ENCODE measurements around the gene ALOX5AP. TPM values are rescaled to one million over a fixed set of nuclear protein-coding genes. Genes with fewer than 3 reads are reported as not detected.

Gene ALOX5AP
- total RNA-seq, 1 experiment from 2014 or later = not detected

GRCh38 chr13:30803749-30804148 lies 68.4 kb downstream of the ALOX5AP start:
- no peak for TF ChIP-seq EZH2 (IDR thresholded peaks at IDR 0.05; ENCODE audit: borderline replicate concordance, low read depth, low read length, poor library complexity, severe bottlenecking)
- no peak for TF ChIP-seq CTCF (conservative IDR thresholded peaks at IDR 0.05; ENCODE audit: low read depth, low read length)
- H3K27me3 ChIP-seq (replicated peaks; ENCODE audit: insufficient read depth, low read depth, low read length, poor library complexity) = no peaks in the 10 kb centered on the region
- no peak overlapping the region for H3K4me3 ChIP-seq (ENCODE audit: low read depth, low read length, poor library complexity, severe bottlenecking)
- POLR2A ChIA-PET (ENCODE audit: low non-redundant PET) = no interaction called here
- no peak overlapping the region for H3K27ac ChIP-seq (ENCODE audit: low read depth, low read length, poor library complexity, severe bottlenecking)
- no peaks in the 10 kb centered on the region for H3K9me3 ChIP-seq (ENCODE audit: low read depth, low read length, poor library complexity, severe bottlenecking)
- no peaks in the 10 kb centered on the region for H3K36me3 ChIP-seq (ENCODE audit: insufficient read depth, low read length, poor library complexity, severe bottlenecking)
- CTCF ChIA-PET = interaction anchor here (0.6 to 1.0 kb wide), 2 partner anchors 234 to 671 kb away, joined by 3 read pairs; no protein-coding TSS in a partner anchor
- intact Hi-C loops (cut with micrococcal nuclease; ENCODE audit: unreplicated experiment) = loop anchor here (2.0 to 10.0 kb wide), 5 partner anchors 125 to 671 kb away; partner anchors contain the start of gene HMGB1
- peaks cover 17% of the 10 kb centered on the region for H3K4me1 ChIP-seq (ENCODE audit: insufficient read depth, low read length, poor library complexity, severe bottlenecking)
- BruUV-seq (replicated peaks) = no TSS peak
- DNase-seq (ENCODE audit: low spot score) = no peak

GRCh38 chr13:30804474-30804873 lies 69.1 kb downstream of the ALOX5AP start:
- no peaks in the 10 kb centered on the region for H3K9me3 ChIP-seq (ENCODE audit: low read depth, low read length, poor library complexity, severe bottlenecking)
- H3K4me1 ChIP-seq (ENCODE audit: insufficient read depth, low read length, poor library complexity, severe bottlenecking) = peaks cover 10% of the 10 kb centered on the region
- no peak for TF ChIP-seq EZH2 (IDR thresholded peaks at IDR 0.05; ENCODE audit: borderline replicate concordance, low read depth, low read length, poor library complexity, severe bottlenecking)
- no peak for TF ChIP-seq CTCF (conservative IDR thresholded peaks at IDR 0.05; ENCODE audit: low read depth, low read length)
- no peak overlapping the region for H3K27ac ChIP-seq (ENCODE audit: low read depth, low read length, poor library complexity, severe bottlenecking)
- ChIA-PET CTCF (no interaction called here), POLR2A (ENCODE audit: low non-redundant PET) (no interaction called here)
- H3K4me3 ChIP-seq (ENCODE audit: low read depth, low read length, poor library complexity, severe bottlenecking) = no peak overlapping the region
- no peaks in the 10 kb centered on the region for H3K27me3 ChIP-seq (replicated peaks; ENCODE audit: insufficient read depth, low read depth, low read length, poor library complexity)
- DNase-seq (ENCODE audit: low spot score) = no peak
- no TSS peak for BruUV-seq (replicated peaks)
- intact Hi-C loops (cut with micrococcal nuclease; ENCODE audit: unreplicated experiment) = loop anchor here (5.0 to 10.0 kb wide), 3 partner anchors 210 to 392 kb away; partner anchors contain the start of gene HMGB1
- no peaks in the 10 kb centered on the region for H3K36me3 ChIP-seq (ENCODE audit: insufficient read depth, low read length, poor library complexity, severe bottlenecking)

GRCh38 chr13:30805132-30805537 lies 69.8 kb downstream of the ALOX5AP start:
- intact Hi-C loops (cut with micrococcal nuclease; ENCODE audit: unreplicated experiment) = loop anchor here (10.0 kb wide), 1 partner anchor 210 kb away; no protein-coding TSS in a partner anchor
- TF ChIP-seq EZH2 (IDR thresholded peaks at IDR 0.05; ENCODE audit: borderline replicate concordance, low read depth, low read length, poor library complexity, severe bottlenecking) = no peak
- no peak for TF ChIP-seq CTCF (conservative IDR thresholded peaks at IDR 0.05; ENCODE audit: low read depth, low read length)
- no peak overlapping the region for H3K27ac ChIP-seq (ENCODE audit: low read depth, low read length, poor library complexity, severe bottlenecking)
- no peaks in the 10 kb centered on the region for H3K9me3 ChIP-seq (ENCODE audit: low read depth, low read length, poor library complexity, severe bottlenecking)
- DNase-seq (ENCODE audit: low spot score) = no peak
- no TSS peak for BruUV-seq (replicated peaks)
- peaks cover 4% of the 10 kb centered on the region for H3K4me1 ChIP-seq (ENCODE audit: insufficient read depth, low read length, poor library complexity, severe bottlenecking)
- no peaks in the 10 kb centered on the region for H3K27me3 ChIP-seq (replicated peaks; ENCODE audit: insufficient read depth, low read depth, low read length, poor library complexity)
- H3K4me3 ChIP-seq (ENCODE audit: low read depth, low read length, poor library complexity, severe bottlenecking) = no peak overlapping the region
- ChIA-PET CTCF (interaction anchor here (0.5 to 0.6 kb wide), 2 partner anchors 105 to 128 kb away, joined by 3 to 5 read pairs; no protein-coding TSS in a partner anchor), POLR2A (ENCODE audit: low non-redundant PET) (interaction anchor here (0.7 kb wide), 1 partner anchor 204 kb away, joined by 3 read pairs; no protein-coding TSS in a partner anchor)
- H3K36me3 ChIP-seq (ENCODE audit: insufficient read depth, low read length, poor library complexity, severe bottlenecking) = no peaks in the 10 kb centered on the region
